Measurements from ENCODE around the gene MYO3B. TPM values are rescaled to one million over a fixed set of nuclear protein-coding genes. Genes with fewer than 3 reads are reported as not detected.
"Not testable (repeated sequence)": the region's sequence is repeated elsewhere in the genome, so short reads cannot be mapped to it uniquely, and the experiment has no call there.

MYO3B gene
- total RNA-seq, 1 experiment from 2014 or later = 1.8 TPM

DNA sequence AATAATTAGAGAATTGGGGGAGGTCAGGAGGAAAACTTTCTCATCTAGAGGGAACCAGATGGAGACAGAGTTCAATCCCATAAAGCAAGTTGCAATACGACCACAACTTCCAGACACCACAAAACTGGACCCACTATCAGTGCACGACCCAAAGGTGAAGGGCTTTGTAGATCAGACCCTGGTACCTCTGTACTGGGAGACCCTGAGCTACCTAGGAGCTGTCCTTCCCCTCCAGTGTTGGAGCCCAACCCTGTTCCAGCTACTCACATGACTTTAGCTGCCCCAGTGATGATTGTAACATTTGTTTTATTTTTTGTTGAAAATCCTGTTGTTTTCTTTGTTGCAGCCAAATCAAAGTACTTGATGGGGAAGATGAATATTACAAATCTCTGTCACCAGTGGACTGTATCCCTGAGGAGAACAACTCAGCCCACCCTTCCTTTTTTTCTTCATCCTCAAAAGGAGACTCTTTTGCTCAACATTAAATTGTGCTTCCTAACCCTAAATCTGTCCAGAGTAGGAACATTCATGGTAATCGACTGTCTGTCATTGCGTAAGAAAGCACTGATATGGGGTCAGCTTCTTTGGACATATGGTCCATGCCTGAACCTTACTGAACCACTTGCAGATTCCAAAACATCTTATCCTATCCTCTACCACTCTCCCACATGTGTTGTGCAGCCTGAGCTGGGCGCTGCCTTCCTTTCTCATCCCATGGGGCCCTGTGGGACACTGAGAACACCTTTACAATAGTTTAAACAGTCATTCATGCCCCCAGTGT is 474.9 kb downstream of the MYO3B start:
- in situ Hi-C loops (cut with HindIII; ENCODE audit: low pct_unique_long_range_greater_than_20kb, low sequenced_read_pairs) = no loop called here
- DNase-seq (ENCODE audit: low read depth, low spot score) = no peak

DNA sequence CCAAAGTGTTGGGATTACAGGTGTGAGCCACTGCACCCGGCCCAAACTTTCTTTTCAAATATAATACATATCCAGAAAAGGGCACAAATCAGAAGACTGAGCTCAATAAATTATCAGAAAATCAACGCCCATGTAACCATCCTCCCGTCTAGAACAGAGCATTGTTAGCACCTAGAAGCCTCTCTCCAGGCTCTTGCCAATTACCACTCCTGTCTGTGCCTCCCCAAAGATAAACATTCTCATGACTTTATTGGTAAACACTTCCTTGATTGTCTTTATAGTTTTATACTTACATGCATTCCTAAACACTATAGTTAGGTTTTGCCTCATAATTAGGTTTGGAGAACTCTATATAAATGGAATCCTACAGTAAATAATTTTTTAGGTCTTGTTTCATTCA is 478.7 kb downstream of the MYO3B start:
- in situ Hi-C loops (cut with HindIII; ENCODE audit: low pct_unique_long_range_greater_than_20kb, low sequenced_read_pairs) = no loop called here
- no peak for DNase-seq (ENCODE audit: low read depth, low spot score)

GRCh38 chr2:170660409-170660808 is 482.5 kb downstream of the MYO3B start:
- in situ Hi-C loops (cut with HindIII; ENCODE audit: low pct_unique_long_range_greater_than_20kb, low sequenced_read_pairs) = no loop called here
- no peak for DNase-seq (ENCODE audit: low read depth, low spot score)

- in situ Hi-C loops (cut with HindIII; ENCODE audit: low pct_unique_long_range_greater_than_20kb, low sequenced_read_pairs) = no loop called here
Measured at GRCh38 chr2:170665743-170666142, 487.8 kb downstream of the MYO3B start.

GRCh38 chr2:170669909-170670308 is 492.0 kb downstream of the MYO3B start:
- in situ Hi-C loops (cut with HindIII; ENCODE audit: low pct_unique_long_range_greater_than_20kb, low sequenced_read_pairs) = no loop called here
- no peak for DNase-seq (ENCODE audit: low read depth, low spot score)

More at GRCh38 chr2:170665743-170666142, 487.8 kb downstream of the MYO3B start:
- no peak for DNase-seq (ENCODE audit: low read depth, low spot score)

- no peak for DNase-seq (ENCODE audit: low read depth, low spot score)
- in situ Hi-C loops (cut with HindIII; ENCODE audit: low pct_unique_long_range_greater_than_20kb, low sequenced_read_pairs) = no loop called here
Measured at GRCh38 chr2:170670651-170671050, 492.7 kb downstream of the MYO3B start.

GRCh38 chr2:170671079-170671478 is 493.1 kb downstream of the MYO3B start:
- in situ Hi-C loops (cut with HindIII; ENCODE audit: low pct_unique_long_range_greater_than_20kb, low sequenced_read_pairs) = no loop called here
- DNase-seq (ENCODE audit: low read depth, low spot score) = no peak

GRCh38 chr2:170674282-170674681 is 496.3 kb downstream of the MYO3B start:
- in situ Hi-C loops (cut with HindIII; ENCODE audit: low pct_unique_long_range_greater_than_20kb, low sequenced_read_pairs); DNase-seq (ENCODE audit: low read depth, low spot score): not testable (repeated sequence)

DNA sequence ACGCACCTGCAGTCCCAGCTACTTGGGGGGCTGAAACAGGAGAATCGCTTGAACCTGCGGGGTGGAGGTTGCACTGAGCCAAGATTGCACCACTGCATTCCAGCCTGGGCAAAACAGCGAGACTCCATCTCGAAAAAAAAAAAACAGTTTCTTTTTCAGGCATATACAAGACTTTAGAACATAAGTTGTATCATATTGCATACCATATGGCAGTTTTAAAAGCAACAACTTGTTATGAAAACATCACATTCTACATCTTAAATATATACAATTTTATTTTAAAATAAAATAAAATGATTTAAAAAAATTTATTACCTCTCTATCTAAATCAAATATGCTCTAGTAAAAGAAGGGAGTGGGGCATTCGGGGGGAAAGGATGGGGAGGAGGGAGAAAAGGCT is 497.8 kb downstream of the MYO3B start:
- in situ Hi-C loops (cut with HindIII; ENCODE audit: low pct_unique_long_range_greater_than_20kb, low sequenced_read_pairs) = no loop called here

GRCh38 chr2:170679607-170680079 is 501.7 kb downstream of the MYO3B start:
- in situ Hi-C loops (cut with HindIII; ENCODE audit: low pct_unique_long_range_greater_than_20kb, low sequenced_read_pairs) = no loop called here
- no peak for DNase-seq (ENCODE audit: low read depth, low spot score)

More for the DNA sequence above, 497.8 kb downstream of the MYO3B start:
- DNase-seq (ENCODE audit: low read depth, low spot score) = no peak

- in situ Hi-C loops (cut with HindIII; ENCODE audit: low pct_unique_long_range_greater_than_20kb, low sequenced_read_pairs) = no loop called here
Measured at GRCh38 chr2:170680172-170680941, 502.4 kb downstream of the MYO3B start.

DNA sequence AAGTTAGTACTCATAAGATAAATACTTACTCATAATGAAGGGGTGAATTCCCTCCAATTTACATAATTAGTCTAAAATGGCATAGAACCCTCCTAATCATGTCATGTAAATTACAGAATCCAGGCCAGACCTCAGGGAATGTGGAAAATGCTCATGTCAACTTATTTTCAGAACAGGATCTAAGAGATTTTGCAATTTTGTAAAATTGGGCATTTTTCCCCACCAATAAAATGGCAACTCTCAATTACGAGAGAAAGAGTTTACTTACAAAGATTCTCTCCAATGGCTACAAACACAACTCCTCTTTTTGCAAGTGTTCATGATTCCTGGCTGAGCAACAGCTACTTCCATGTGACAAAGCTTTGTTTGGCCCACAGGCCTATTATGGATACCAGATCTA is 503.4 kb downstream of the MYO3B start:
- DNase-seq (ENCODE audit: low read depth, low spot score) = no peak
- in situ Hi-C loops (cut with HindIII; ENCODE audit: low pct_unique_long_range_greater_than_20kb, low sequenced_read_pairs) = no loop called here

More at GRCh38 chr2:170680172-170680941, 502.4 kb downstream of the MYO3B start:
- DNase-seq (ENCODE audit: low read depth, low spot score) = no peak

DNA sequence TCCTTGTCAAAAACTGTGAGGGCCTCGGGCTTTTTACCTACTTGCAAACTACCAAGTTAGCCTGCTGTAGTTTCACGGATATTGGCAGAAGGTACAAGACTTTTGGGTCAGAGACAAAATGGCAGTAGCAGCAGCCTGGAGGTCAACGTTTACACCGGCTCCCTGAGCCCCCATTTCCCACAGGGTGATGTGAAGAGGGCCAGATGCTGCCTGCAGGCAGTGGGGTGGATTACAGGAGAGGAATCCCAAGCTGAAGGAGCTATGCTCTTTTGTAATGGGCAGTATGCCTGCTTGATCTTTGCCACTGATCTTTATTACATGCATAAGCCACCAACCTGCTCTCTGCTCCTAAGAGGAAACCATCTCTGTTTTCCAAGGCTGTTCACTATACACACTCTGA is 507.6 kb downstream of the MYO3B start:
- DNase-seq (ENCODE audit: low read depth, low spot score) = no peak
- in situ Hi-C loops (cut with HindIII; ENCODE audit: low pct_unique_long_range_greater_than_20kb, low sequenced_read_pairs) = no loop called here

DNA sequence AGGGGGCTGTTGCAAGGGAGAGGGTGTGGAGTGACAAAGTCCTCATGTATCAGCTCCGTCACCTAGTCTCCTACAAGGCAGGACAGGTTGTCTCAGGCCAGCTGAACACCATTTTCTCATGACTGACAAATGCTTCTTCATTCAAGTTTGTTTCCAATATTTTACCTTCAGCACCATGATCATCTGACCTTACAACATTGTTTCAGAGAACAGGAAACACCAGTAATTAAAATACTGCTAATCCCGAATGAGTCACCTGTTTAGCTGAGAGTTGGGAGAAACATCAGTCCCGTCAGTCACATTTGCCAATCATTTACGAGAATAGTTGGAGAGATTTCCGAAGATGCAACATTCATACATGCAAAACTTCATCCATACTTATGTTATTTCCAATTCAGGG is 511.5 kb downstream of the MYO3B start:
- in situ Hi-C loops (cut with HindIII; ENCODE audit: low pct_unique_long_range_greater_than_20kb, low sequenced_read_pairs) = no loop called here
- no peak for DNase-seq (ENCODE audit: low read depth, low spot score)

GRCh38 chr2:170690640-170691039 is 512.7 kb downstream of the MYO3B start:
- no peak for DNase-seq (ENCODE audit: low read depth, low spot score)
- in situ Hi-C loops (cut with HindIII; ENCODE audit: low pct_unique_long_range_greater_than_20kb, low sequenced_read_pairs) = no loop called here

DNA sequence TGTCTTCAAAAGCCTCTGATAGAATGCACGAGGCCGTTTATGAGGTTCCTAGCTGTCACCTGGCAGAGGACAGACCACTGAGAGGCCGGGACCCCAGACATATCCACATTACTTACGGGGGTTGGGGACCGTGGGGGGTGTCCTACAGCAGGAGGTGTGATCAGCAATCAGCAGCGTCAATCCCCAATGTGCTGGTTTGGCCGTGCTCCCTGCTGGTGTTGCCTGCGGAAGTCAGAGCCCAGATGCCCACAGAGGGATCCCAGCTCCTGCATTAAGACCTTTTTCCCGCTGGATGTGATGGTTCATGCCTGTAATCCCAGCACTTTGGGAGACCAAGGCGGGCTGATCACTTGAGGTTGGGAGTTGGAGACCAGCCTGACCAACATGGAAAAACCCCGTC is 516.4 kb downstream of the MYO3B start:
- no peak for DNase-seq (ENCODE audit: low read depth, low spot score)
- in situ Hi-C loops (cut with HindIII; ENCODE audit: low pct_unique_long_range_greater_than_20kb, low sequenced_read_pairs) = no loop called here

DNA sequence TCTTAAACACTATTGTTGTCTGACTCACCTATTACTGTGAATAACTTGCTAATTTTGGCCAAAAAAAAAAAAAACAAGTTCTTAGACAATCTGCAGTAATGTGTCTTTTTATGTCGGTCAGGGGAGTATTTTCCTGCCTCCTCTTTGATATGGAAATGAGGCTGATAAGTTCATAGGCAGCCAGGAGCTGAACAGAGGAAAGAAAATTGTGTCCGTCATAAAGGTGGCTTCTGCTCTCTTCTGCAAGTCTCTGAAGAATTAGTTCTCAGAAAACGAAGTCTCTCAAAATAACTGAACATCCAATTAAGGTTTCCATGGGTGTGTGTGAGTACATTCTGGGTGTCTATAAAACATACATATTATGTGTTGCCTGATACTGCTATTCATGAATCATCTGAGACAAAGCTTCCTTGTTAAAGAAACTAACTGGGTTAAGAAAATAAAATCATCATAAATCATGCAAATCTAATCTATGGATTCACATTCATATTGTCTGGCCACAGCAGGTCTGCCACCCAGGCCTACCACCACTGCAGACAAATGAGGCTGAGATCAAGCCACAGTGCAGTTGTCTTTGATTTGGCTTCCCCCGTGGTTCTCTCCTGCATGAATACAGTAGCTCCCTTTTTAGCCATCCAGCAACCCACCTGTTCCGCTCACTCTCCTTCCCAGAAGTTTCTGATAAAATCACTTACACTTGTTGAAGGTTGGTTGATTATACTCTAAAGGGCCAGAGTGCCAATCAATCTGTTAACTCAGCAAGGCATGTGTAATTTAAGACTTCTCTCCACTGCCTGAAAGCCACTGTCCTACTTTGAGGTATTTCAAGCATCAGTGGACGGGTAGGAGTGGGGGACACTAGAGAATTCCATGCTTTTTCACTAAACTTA is 517.8 kb downstream of the MYO3B start:
- DNase-seq (ENCODE audit: low read depth, low spot score) = no peak
- in situ Hi-C loops (cut with HindIII; ENCODE audit: low pct_unique_long_range_greater_than_20kb, low sequenced_read_pairs) = no loop called here

DNA sequence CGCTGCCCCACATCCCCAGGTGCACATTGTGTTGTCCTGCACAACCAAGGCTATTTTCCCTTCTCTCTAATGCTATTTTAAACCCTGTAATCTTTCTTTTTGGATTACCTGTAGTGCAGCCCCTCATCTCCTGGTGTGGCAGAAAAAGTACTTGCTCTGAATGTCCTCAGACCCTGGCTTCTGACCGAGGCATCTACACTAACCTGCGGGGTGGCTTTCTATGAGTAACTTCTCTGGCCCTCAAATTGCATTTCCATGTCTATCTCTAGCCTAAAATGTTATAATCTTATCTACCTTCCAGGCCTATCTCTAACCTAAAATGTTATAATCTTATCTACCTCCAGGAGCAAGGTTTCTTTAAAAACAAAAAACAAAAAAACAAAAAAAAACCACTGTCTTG is 519.0 kb downstream of the MYO3B start:
- DNase-seq (ENCODE audit: low read depth, low spot score) = no peak
- in situ Hi-C loops (cut with HindIII; ENCODE audit: low pct_unique_long_range_greater_than_20kb, low sequenced_read_pairs) = no loop called here

All from SK-MEL-5 (cell line).